ENCODE measurements around the gene RWDD4. TPM values are rescaled to one million over a fixed set of nuclear protein-coding genes. Genes with fewer than 3 reads are reported as not detected.

The RWDD4 gene
- total RNA-seq, 2 donors from 2014 or later, result 20.3 to 23.7 TPM

DNA sequence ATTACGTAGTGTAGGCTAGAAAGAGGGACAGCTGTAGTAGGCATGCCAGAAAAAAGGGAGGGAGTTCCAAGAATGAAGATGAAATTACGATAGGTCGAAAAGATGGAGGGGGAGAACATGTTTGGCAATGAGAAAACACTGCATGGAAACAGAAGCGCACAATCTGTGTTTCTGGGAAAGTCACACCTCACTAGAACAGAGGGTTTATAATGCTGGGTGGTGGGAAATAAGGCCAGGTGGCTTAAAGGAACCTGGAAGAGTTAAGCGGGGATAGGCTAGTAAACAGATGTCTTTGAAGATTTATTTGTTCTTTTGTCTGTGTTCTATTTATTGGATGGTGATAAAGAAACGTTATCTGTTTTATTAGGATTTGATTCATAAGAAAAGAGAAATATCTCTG lies 29.2 kb upstream of the RWDD4 start:
- no peaks in the 10 kb centered on the region for H3K9me3 Mint-ChIP-seq
- no peak overlapping the region for H3K27ac Mint-ChIP-seq

DNA sequence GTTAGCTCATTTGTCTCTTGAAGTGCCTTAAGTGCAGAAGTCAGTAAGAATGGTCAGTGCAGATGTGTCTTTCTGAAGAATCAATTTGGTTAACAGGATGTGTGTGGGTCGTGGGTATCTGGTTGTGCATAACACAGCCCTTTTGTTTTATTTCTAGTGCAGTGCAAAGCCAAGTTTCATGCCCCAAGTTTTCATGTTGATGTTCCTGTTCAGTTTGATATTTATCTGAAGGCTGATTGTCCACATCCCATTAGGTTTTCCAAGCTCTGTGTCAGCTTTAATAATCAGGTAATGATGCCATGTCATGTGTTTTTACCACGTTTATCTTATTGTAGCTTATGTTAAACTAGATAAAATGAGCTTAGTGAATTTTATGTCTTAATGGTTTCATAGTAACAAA lies 27.5 kb upstream of the RWDD4 start:
- Mint-ChIP-seq H3K27ac (no peak overlapping the region), H3K4me1 (no peaks in the 10 kb centered on the region), H3K4me3 (no peak overlapping the region), H3K36me3 (ENCODE audit: low read depth) (peaks cover 55% of the 10 kb centered on the region), H3K9me3 (no peaks in the 10 kb centered on the region), H3K27me3 (ENCODE audit: insufficient read depth) (no peaks in the 10 kb centered on the region)
- H3K9ac ChIP-seq (ENCODE audit: extremely low read depth, low read length, poor library complexity, severe bottlenecking), result no peak overlapping the region
- DNase-seq, result no peak
- no peaks in the 10 kb centered on the region for H3K4me1 ChIP-seq (ENCODE audit: control insufficient read depth, insufficient read depth, low read length)
- no peak overlapping the region for H3K4me3 ChIP-seq (ENCODE audit: low read length)
- peaks cover 66% of the 10 kb centered on the region for H3K36me3 ChIP-seq (ENCODE audit: control insufficient read depth, insufficient read depth, low read length)
- 93% methylated on average over 2 of the region's 2 CpGs; no CpG with 5 or more reads in 1 of the 2 experiments for WGBS, 2 experiments (ENCODE audit: insufficient coverage in 1 of 2, insufficient read length in 1 of 2)
- H3K27ac ChIP-seq (ENCODE audit: low read depth, low read length), result no peak overlapping the region
- H3K27me3 ChIP-seq (ENCODE audit: control insufficient read depth, insufficient read depth, low read length, poor library complexity, severe bottlenecking), result no peaks in the 10 kb centered on the region
- no peaks in the 10 kb centered on the region for H3K9me3 ChIP-seq (ENCODE audit: control insufficient read depth, low read length)
- TF ChIP-seq, protein P1, sequence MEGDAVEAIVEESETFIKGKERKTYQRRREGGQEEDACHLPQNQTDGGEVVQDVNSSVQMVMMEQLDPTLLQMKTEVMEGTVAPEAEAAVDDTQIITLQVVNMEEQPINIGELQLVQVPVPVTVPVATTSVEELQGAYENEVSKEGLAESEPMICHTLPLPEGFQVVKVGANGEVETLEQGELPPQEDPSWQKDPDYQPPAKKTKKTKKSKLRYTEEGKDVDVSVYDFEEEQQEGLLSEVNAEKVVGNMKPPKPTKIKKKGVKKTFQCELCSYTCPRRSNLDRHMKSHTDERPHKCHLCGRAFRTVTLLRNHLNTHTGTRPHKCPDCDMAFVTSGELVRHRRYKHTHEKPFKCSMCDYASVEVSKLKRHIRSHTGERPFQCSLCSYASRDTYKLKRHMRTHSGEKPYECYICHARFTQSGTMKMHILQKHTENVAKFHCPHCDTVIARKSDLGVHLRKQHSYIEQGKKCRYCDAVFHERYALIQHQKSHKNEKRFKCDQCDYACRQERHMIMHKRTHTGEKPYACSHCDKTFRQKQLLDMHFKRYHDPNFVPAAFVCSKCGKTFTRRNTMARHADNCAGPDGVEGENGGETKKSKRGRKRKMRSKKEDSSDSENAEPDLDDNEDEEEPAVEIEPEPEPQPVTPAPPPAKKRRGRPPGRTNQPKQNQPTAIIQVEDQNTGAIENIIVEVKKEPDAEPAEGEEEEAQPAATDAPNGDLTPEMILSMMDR (conservative IDR thresholded peaks at IDR 0.05), result no peak

More for the DNA sequence above, 29.2 kb upstream of the RWDD4 start:
- Histone ChIP-seq H3K9me3 (ENCODE audit: control insufficient read depth, low read length) (no peaks in the 10 kb centered on the region), H3K9ac (ENCODE audit: extremely low read depth, low read length, poor library complexity, severe bottlenecking) (no peak overlapping the region), H3K36me3 (ENCODE audit: control insufficient read depth, insufficient read depth, low read length) (peaks cover 78% of the 10 kb centered on the region), H3K27ac (ENCODE audit: low read depth, low read length) (no peak overlapping the region), H3K4me3 (ENCODE audit: low read length) (no peak overlapping the region), H3K4me1 (ENCODE audit: control insufficient read depth, insufficient read depth, low read length) (no peaks in the 10 kb centered on the region), H3K27me3 (ENCODE audit: control insufficient read depth, insufficient read depth, low read length, poor library complexity, severe bottlenecking) (no peaks in the 10 kb centered on the region)
- Mint-ChIP-seq H3K36me3 (ENCODE audit: low read depth) (peaks cover 52% of the 10 kb centered on the region), H3K27me3 (ENCODE audit: insufficient read depth) (no peaks in the 10 kb centered on the region), H3K4me1 (no peaks in the 10 kb centered on the region), H3K4me3 (no peak overlapping the region)
- 77 to 78% methylated on average over 6 of the region's 6 CpGs for WGBS, 2 experiments (ENCODE audit: insufficient coverage in 1 of 2, insufficient read length in 1 of 2)
- no peak for DNase-seq
- TF ChIP-seq, protein P1 (conservative IDR thresholded peaks at IDR 0.05), result no peak

DNA sequence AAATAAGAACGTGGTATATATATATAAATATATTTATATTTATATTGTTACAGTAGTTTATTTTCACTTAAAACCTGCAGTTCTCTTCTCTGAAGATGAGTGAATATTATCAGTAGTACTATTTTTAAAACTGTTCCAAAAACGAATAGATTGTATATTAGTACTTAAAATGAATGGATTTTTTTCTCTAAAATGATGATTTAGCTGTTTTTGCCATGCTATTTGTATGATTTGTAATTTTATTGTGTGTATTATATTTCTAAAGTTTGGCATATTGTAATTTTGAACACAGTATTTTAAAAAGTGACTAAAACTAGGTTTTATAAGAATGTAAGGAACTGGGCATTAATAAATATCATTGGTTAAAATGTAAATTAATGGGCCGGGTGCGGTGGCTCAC lies 22.1 kb upstream of the RWDD4 start:
- no peaks in the 10 kb centered on the region for H3K4me1 Mint-ChIP-seq
- Histone ChIP-seq H3K9ac (ENCODE audit: extremely low read depth, low read length, poor library complexity, severe bottlenecking) (no peak overlapping the region), H3K4me3 (ENCODE audit: low read length) (no peak overlapping the region), H3K27ac (ENCODE audit: low read depth, low read length) (no peak overlapping the region), H3K9me3 (ENCODE audit: control insufficient read depth, low read length) (no peaks in the 10 kb centered on the region), H3K27me3 (ENCODE audit: control insufficient read depth, insufficient read depth, low read length, poor library complexity, severe bottlenecking) (no peaks in the 10 kb centered on the region), H3K36me3 (ENCODE audit: control insufficient read depth, insufficient read depth, low read length) (peaks cover 67% of the 10 kb centered on the region), H3K4me1 (ENCODE audit: control insufficient read depth, insufficient read depth, low read length) (no peaks in the 10 kb centered on the region)
- 96% methylated on average over 3 of the region's 4 CpGs; no CpG with 5 or more reads in 1 of the 2 experiments for WGBS, 2 experiments (ENCODE audit: insufficient coverage in 1 of 2, insufficient read length in 1 of 2)
- no peak overlapping the region for H3K27ac Mint-ChIP-seq
- DNase-seq, result no peak
- TF ChIP-seq, protein P1 (conservative IDR thresholded peaks at IDR 0.05), result no peak
- H3K9me3 Mint-ChIP-seq, result no peaks in the 10 kb centered on the region
- H3K27me3 Mint-ChIP-seq (ENCODE audit: insufficient read depth), result no peaks in the 10 kb centered on the region
- no peak overlapping the region for H3K4me3 Mint-ChIP-seq
- peaks cover 59% of the 10 kb centered on the region for H3K36me3 Mint-ChIP-seq (ENCODE audit: low read depth)

All from endodermal cell (in vitro differentiated cells).